A549 (cell line): ENCODE data around the gene BLID. TPM values are rescaled to one million over a fixed set of nuclear protein-coding genes. Genes with fewer than 3 reads are reported as not detected.

Source experiments
- ATAC-seq, 2 experiments: fragments of 200-7000 bp in 1 of 2; fragments of >200 bp in 1 of 2; cut with Nextera tagmentation in 1 of 2; cut with Tn5 transposase in 1 of 2; 3 replicates each; pipeline versions ENCODE4 v1.8.0 to v1.9.1; 2018 to 2020; ENCODE audit warnings: mild to moderate bottlenecking in 1 of 2, moderate library complexity in 1 of 2
- CTCF ChIA-PET: fragments of 300-600 bp; sonication (Branson Sonifier 250); formaldehyde crosslinking; extraction: SDS; loops from one replicate; lab custom pipeline; 2021; ENCODE audit warnings: antibody characterized with exemption, inconsistent platforms; lab: Yijun Ruan, JAX
- POLR2A ChIA-PET: fragments of 350-600 bp; formaldehyde crosslinking; extraction: SDS; loops from one replicate; lab custom pipeline; 2021; ENCODE audit warnings: antibody characterized with exemption, inconsistent platforms; lab: Yijun Ruan, JAX
- DNase-seq, 2 experiments: peaks; one replicate each; pipeline versions ENCODE4 v3.0.0 to v3.0.0-alpha.2; 2011 to 2016; ENCODE audit warnings: low read depth in 1 of 2, low spot score in 1 of 2
- FAIRE-seq: peaks from 2 replicates; lab custom pipeline; 2011; peaks lifted over from hg19 to GRCh38; lab: Jason Lieb, UNC
- H3K27ac ChIP-seq, 2 experiments: fragments of >200 bp; sonication (Bioruptor Twin); formaldehyde crosslinking; 3 replicates each; pipeline ENCODE4 v1.5.1; 2016 to 2017
- H3K4me1 ChIP-seq: fragments of >200 bp; sonication (Bioruptor Twin); formaldehyde crosslinking; 3 replicates; pipeline ENCODE4 v1.6.1; 2016
- H3K4me2 ChIP-seq: fragments of >200 bp; sonication (Bioruptor Twin); formaldehyde crosslinking; 3 replicates; pipeline ENCODE4 v1.6.1; 2016
- H3K4me3 ChIP-seq: fragments of >200 bp; sonication (Bioruptor Twin); formaldehyde crosslinking; 3 replicates; pipeline ENCODE4 v1.5.1; 2016
- H3K9me3 ChIP-seq: fragments of >200 bp; sonication (Bioruptor Twin); formaldehyde crosslinking; 3 replicates; pipeline ENCODE4 v1.6.1; 2016
- ATOH8 ChIP-seq: fragments of 250-450 bp; sonication (Bioruptor Pico); IDR thresholded peaks from 2 replicates; pipeline ENCODE4 v1.5.0; 2020; ENCODE audit warnings: low read depth, mild to moderate bottlenecking, moderate library complexity
- BCL3 ChIP-seq: fragments of >200 bp; sonication (Bioruptor Twin); formaldehyde crosslinking; IDR thresholded peaks from 3 replicates; pipeline ENCODE4 v1.6.1; 2016
- FOXS1 ChIP-seq: fragments of 250-450 bp; sonication (Bioruptor Pico); IDR thresholded peaks from 2 replicates; pipeline ENCODE4 v1.5.0; 2020; ENCODE audit warnings: mild to moderate bottlenecking, moderate library complexity
- HOXA7 ChIP-seq: fragments of 250-450 bp; sonication (Bioruptor Pico); IDR thresholded peaks from 2 replicates; pipeline ENCODE4 v1.5.0; 2020; ENCODE audit warnings: mild to moderate bottlenecking, moderate library complexity
- JUN ChIP-seq, 2 experiments: fragments of >200 bp; sonication (Bioruptor Twin); formaldehyde crosslinking; IDR thresholded peaks; 2 replicates in 1 of 2; 3 replicates in 1 of 2; pipeline ENCODE4 v1.6.1; 2016 to 2017
- NR3C1 ChIP-seq: fragments of >200 bp; sonication (Bioruptor Twin); formaldehyde crosslinking; IDR thresholded peaks from 3 replicates; pipeline ENCODE4 v1.6.1; 2017
- PBX3 ChIP-seq: IDR thresholded peaks from 2 replicates; pipeline ENCODE4 v1.6.1; 2012
- RAD21 ChIP-seq, 2 experiments: fragments of >200 bp in 1 of 2; sonication (Bioruptor Twin) in 1 of 2; formaldehyde crosslinking in 1 of 2; IDR thresholded peaks in 1 of 2; conservative IDR thresholded peaks in 1 of 2; 2 replicates in 1 of 2; 3 replicates in 1 of 2; pipeline ENCODE4 v1.6.1; 2012 to 2018; ENCODE audit warnings: inconsistent platforms in 1 of 2
- RNF2 ChIP-seq: fragments of 200-600 bp; sonication (generic); IDR thresholded peaks from 2 replicates; pipeline ENCODE4 v1.6.1; 2016; ENCODE audit warnings: low read depth, mild to moderate bottlenecking, antibody characterized with exemption, moderate library complexity, borderline replicate concordance
- SREBF2 ChIP-seq: fragments of 450-650 bp; IDR thresholded peaks from 2 replicates; pipeline ENCODE4 v1.6.1; 2014; ENCODE audit warnings: mild to moderate bottlenecking, moderate library complexity
- ZNF302 ChIP-seq: fragments of 250-450 bp; sonication (Bioruptor Pico); IDR thresholded peaks from 2 replicates; pipeline ENCODE4 v1.9.0; 2021; ENCODE audit warnings: inconsistent platforms, mild to moderate bottlenecking, moderate library complexity
- WGBS: methylation state at CpG from one replicate; pipeline ENCODE4 v1.1.6; 2017; ENCODE audit errors: missing lambda C conversion rate; 5-methylcytosine and 5-hydroxymethylcytosine counted together
- polyA plus RNA-seq, 4 experiments: library from polyadenylated mRNA; depleted of rRNA in 3 of 4; stranded (reverse); fragments of >200 nt; fragmentation: RNase III in 1 of 4; extraction: RNeasy Plus Mini Kit Qiagen cat#74134 plus additional on column Dnase treatment in 1 of 4; gene quantifications; 2 replicates in 3 of 4; 3 replicates in 1 of 4; pipeline ENCODE4 v1.2.3, GENCODE V29; 2011 to 2017
- TF ChIP-seq, protein P1 (sequence below): fragments of >200 bp; sonication (Bioruptor Twin); formaldehyde crosslinking; IDR thresholded peaks from 2 replicates; pipeline ENCODE4 v1.6.1; 2016
- TF ChIP-seq, protein P2 (sequence below): IDR thresholded peaks from 2 replicates; pipeline ENCODE4 v1.6.1; 2012

Gene BLID
- polyA plus RNA-seq, 2 of the 4 experiments (the other 2 are of a cell fraction): 0.14 TPM; not detected in 1

DNA sequence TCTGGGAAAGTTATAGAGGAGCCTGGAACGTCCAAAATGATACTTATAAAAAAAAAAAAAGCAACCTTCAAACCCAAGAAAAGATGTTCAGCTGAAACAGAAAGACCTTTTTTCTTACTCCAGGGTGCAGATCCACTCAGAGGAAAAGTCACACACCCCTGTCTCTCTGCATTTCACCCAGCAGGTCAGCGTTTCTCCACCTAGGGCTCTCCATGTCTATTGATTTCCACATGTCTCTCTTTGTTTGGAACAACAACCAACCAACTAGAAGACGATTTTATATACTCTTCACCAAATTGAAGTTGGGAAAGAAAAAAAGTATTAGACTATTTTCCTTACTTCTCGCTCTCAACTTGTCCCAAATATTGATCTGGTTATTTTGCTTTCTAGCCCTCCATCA lies 42.2 kb upstream of the BLID start:
- Histone ChIP-seq H3K4me1 (peaks cover 71% of the 10 kb centered on the region), H3K4me2 (peak overlapping the region; percentile 97), H3K9me3 (no peaks in the 10 kb centered on the region), H3K4me3 (peak overlapping the region; percentile 47), H3K27ac (peak overlapping the region; percentile 91 to 93)
- ATAC-seq: peak in 1 of 2 experiments; percentile 39; a peak in 3 of 6 replicates
- DNase-seq: no peak
- CTCF ChIA-PET: interaction anchor here (1.5 to 4.4 kb wide), 3 partner anchors 22 to 45 kb away, joined by 3 to 14 read pairs (median 4); no protein-coding TSS in a partner anchor
- POLR2A ChIA-PET: no interaction called here
- TF ChIP-seq, protein P1, sequence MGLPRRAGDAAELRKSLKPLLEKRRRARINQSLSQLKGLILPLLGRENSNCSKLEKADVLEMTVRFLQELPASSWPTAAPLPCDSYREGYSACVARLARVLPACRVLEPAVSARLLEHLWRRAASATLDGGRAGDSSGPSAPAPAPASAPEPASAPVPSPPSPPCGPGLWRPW: no peak
- WGBS: 16% methylated on average over 4 of the region's 4 CpGs
- no peak for FAIRE-seq

- no peak for DNase-seq
- CTCF ChIA-PET: interaction anchor here (0.8 to 4.4 kb wide), 4 partner anchors 22 to 58 kb away, joined by 3 to 14 read pairs (median 4); no protein-coding TSS in a partner anchor
- H3K4me1 ChIP-seq: peaks cover 66% of the 10 kb centered on the region
These were observed 41.7 kb upstream of the BLID start for GRCh38 chr11:122157653-122158161.

GRCh38 chr11:122156940-122157382 lies 40.9 kb upstream of the BLID start:
- Histone ChIP-seq H3K27ac (peak overlapping the region; percentile 91 to 93), H3K4me2 (peak overlapping the region; percentile 97)
- TF ChIP-seq RNF2 (no peak), BCL3 (0 out of 3 replicates have a peak, but pooled peaks have one; percentile 24), FOXS1 (CRISPR knock-in tag) (no peak), NR3C1 (no peak), RAD21 (conservative IDR thresholded peaks at IDR 0.05 in 1 of 2, IDR thresholded peaks at IDR 0.05 in 1 of 2) (peak in 1 of 2 experiments; percentile 14; a peak in 1 of 5 replicates), SREBF2 (no peak)
- TF ChIP-seq, protein P2, sequence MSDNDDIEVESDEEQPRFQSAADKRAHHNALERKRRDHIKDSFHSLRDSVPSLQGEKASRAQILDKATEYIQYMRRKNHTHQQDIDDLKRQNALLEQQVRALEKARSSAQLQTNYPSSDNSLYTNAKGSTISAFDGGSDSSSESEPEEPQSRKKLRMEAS: peak; percentile 53
- TF ChIP-seq, all 56 proteins: peak for 3
- peak overlapping the region; percentile 47 for H3K4me3 ChIP-seq
- ATAC-seq (peak; percentile 76 to 81), DNase-seq (peak in 1 of 2 experiments; percentile 81), FAIRE-seq (no peak)
- CTCF ChIA-PET: interaction anchor here (0.8 to 4.4 kb wide), 6 partner anchors 23 to 58 kb away, joined by 3 to 14 read pairs (median 3); no protein-coding TSS in a partner anchor
- POLR2A ChIA-PET: no interaction called here
- H3K9me3 ChIP-seq: no peaks in the 10 kb centered on the region
- H3K4me1 ChIP-seq: peaks cover 66% of the 10 kb centered on the region
- 0% methylated on average over 7 of the region's 7 CpGs for WGBS

More at GRCh38 chr11:122157653-122158161, 41.7 kb upstream of the BLID start:
- no peak for FAIRE-seq
- Histone ChIP-seq H3K27ac (peak overlapping the region; percentile 91 to 93), H3K9me3 (no peaks in the 10 kb centered on the region)
- WGBS: 1% methylated on average over 4 of the region's 4 CpGs
- no peak for TF ChIP-seq ATOH8 (CRISPR knock-in tag)
- TF ChIP-seq, all 56 proteins: peak for 0
- peak overlapping the region; percentile 47 for H3K4me3 ChIP-seq
- peak overlapping the region; percentile 97 for H3K4me2 ChIP-seq
- ATAC-seq: peak in 1 of 2 experiments; percentile 34; a peak in 2 of 6 replicates
- POLR2A ChIA-PET: no interaction called here

DNA sequence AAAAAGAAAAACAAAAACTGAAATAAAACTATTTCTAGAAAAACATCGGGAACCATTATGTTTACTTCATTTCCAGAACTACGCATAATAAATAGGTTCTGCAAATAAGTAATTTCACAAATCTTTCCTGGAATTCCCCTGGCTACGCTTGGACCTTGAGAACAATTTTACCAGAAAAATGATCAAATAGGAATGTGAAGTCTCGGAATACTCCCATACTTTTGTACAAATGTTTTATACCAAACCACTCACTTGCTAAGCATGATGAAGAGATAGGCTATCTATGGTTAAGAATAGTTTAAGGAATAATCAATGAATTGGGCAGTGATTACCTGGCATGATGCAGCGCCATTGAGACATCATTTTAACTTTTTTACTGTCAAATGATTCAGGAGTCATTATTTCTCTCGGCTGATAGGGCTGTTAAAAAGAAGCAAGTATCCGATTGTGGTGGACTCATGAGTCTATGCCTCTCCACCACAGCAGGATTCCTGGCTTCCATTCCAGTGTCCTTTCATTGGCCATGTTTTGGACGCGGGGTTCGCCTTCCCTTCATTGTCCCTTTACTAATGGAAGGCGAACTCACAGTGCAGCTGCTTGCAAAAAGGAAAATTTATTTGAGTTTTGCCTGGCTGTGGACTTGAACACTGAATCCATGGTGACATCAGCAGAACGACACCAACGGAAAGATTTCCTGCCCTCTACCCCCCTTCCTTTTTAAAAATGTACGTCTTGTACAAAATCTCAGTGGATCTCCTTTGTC lies 39.9 kb upstream of the BLID start:
- FAIRE-seq: no peak
- ChIA-PET CTCF (interaction anchor here (0.8 to 1.9 kb wide), 4 partner anchors 24 to 47 kb away, joined by 3 to 4 read pairs (median 4); no protein-coding TSS in a partner anchor), POLR2A (no interaction called here)
- H3K27ac ChIP-seq: peak overlapping the region; percentile 91 to 93
- peak overlapping the region; percentile 47 for H3K4me3 ChIP-seq
- no peaks in the 10 kb centered on the region for H3K9me3 ChIP-seq
- 2% methylated on average over 14 of the region's 14 CpGs for WGBS
- TF ChIP-seq ZNF302 (CRISPR knock-in tag): no peak
- no peak for TF ChIP-seq JUN (IDR thresholded peaks at IDR 0.05)
- TF ChIP-seq PBX3: no peak
- TF ChIP-seq, protein P2: 0 out of 2 replicates have a peak, but pooled peaks have one; percentile 9
- TF ChIP-seq HOXA7 (CRISPR knock-in tag): no peak
- TF ChIP-seq FOXS1 (CRISPR knock-in tag): no peak
- TF ChIP-seq SREBF2: no peak
- peak in 1 of 2 experiments; percentile 19; a peak in 3 of 6 replicates for ATAC-seq
- H3K4me1 ChIP-seq: peaks cover 66% of the 10 kb centered on the region
- peak in 1 of 2 experiments; percentile 26 for DNase-seq
- H3K4me2 ChIP-seq: peak overlapping the region; percentile 97
